HuH-7 (cell line): ENCODE data around the gene MORF4L1.
"Not testable (repeated sequence)": the region's sequence is repeated elsewhere in the genome, so short reads cannot be mapped to it uniquely, and the experiment has no call there.

Source experiments
- DNase-seq: peaks from one replicate; pipeline ENCODE4 v3.0.0; 2011; ENCODE audit warnings: low spot score

The MORF4L1 gene, protein sequence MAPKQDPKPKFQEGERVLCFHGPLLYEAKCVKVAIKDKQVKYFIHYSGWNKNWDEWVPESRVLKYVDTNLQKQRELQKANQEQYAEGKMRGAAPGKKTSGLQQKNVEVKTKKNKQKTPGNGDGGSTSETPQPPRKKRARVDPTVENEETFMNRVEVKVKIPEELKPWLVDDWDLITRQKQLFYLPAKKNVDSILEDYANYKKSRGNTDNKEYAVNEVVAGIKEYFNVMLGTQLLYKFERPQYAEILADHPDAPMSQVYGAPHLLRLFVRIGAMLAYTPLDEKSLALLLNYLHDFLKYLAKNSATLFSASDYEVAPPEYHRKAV

GRCh38 chr15:78872155-78872971, at the start of gene MORF4L1:
Gene MORF4L1, plus strand, starts transcription at chr15:78872890. Its CDS starts 128 bp downstream, at chr15:78873018.
- DNase-seq, result peak; percentile 91

DNA sequence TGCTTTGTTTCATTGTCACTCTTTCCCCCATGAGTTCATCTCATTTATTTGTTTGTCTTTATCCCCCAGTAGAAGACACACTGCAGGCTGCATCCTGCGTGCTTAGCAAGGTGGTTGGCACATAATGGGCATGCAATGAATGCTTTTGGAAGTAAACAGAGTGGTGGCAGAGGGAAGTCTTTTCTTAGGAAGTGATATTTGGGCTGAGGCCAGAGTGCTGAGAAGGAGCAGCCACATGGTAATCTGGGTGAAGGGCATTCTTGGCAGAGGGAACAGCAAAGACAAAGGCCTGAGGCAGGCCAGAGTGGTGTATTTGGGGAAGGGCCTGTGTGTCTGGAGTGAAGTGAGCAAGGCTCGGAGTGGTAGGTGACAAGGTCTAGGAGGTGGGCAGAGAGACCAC, 43.8 kb upstream of the MORF4L1 start:
- no peak for DNase-seq

GRCh38 chr15:78830514-78831228, 42.0 kb upstream of the MORF4L1 start:
- DNase-seq, result no peak

- peak; percentile 3 for DNase-seq
These were observed 41.2 kb upstream of the MORF4L1 start for GRCh38 chr15:78831229-78832207.

DNA sequence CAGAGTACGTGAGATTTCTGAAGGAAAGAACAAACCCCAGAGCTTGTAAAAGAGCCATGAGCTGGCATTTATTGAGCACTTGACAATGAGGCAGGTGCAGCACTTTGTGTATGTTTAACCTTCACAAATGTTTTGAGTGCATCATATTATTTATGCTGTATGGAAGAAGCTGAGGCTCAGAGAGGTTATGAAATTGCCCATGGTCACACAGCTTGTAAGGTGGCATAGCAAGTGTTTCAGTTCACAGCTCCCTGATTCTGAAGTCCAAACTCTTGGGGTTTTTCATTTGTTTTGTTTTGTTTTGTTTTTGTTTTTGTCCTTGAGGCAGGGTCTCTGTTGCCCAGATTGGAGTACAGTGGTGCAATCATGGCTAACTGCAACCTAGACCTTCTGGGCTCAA, 36.4 kb upstream of the MORF4L1 start:
- no peak for DNase-seq

GRCh38 chr15:78837131-78837530, 35.6 kb upstream of the MORF4L1 start:
- no peak for DNase-seq

DNA sequence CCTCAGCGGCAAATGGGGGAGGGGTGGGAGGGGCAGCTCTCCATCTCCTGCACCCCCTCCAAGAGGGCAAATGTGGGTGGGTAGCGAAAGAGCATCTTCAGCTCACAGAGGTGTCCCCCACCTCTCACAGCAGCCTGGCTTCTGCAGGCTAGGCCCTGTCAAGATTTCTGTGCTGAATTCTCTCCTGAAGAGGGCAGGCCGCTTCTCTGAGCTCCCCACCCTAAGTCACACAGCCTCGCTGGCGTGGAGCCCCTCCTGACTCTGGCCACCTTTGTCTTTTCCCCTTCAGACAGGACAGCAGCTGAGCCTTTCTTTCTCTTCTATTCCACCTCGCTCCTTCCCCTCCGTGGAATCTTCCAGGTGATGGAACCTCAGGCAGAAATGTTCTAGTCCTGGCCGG, 35.1 kb upstream of the MORF4L1 start:
- no peak for DNase-seq

DNA sequence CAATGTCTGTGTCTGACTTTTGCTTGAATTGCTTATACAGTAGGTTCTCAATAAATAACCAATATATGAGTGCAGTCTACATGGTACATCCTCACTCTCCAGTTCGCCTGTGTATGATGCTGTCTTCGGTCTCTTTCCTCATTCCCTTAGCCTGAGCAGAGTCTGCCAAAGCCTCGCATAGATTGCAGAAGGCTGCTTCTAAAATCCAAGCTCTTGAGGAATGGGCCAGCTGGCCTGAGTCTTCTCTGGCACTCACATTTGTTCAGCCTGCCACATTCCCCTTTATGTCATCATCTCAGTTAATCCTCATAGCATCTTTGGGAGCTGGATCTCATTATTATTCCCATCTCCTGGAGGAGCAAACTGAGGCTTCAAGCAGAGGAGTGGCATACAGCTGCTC, 34.2 kb upstream of the MORF4L1 start:
- DNase-seq, result no peak

DNA sequence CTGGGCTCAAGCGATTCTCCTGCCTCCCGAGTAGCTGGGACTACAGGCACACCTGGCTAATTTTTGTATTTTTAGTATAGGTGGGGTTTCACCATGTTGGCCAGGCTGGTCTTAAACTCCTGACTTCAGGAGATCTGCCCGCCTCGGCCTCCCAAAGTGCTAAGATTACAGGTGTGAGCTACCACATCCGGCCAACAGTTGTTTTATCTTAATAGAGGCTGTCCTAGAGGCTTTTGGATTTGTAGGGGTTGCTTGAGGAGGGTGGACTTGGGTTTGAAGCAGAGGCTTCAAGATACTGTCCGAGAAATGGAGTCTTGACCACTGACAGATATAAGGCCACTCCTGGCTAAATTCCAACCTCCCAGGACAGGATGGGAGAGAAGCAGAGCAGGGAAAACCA, 33.5 kb upstream of the MORF4L1 start:
- not testable (repeated sequence) for DNase-seq

- DNase-seq, result no peak
These were observed 31.9 kb upstream of the MORF4L1 start for GRCh38 chr15:78840661-78841375.

DNA sequence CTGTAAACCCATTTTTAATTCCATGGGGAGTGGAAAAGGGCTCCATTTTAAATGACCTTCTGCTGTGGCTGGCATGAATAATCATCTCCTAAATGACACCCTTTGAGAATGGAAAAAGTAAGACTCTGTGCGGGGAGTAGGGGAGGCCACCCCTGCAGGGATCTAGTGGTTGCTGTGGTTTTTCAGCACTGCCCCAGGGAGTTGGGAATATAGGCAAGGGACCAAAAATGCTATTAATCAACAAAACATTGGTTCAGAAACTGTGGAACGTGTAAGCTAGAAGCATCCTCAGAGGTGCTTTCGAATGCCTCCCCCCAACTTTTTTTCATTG, 31.3 kb upstream of the MORF4L1 start:
- no peak for DNase-seq

- DNase-seq, result no peak
These were observed 30.8 kb upstream of the MORF4L1 start for GRCh38 chr15:78841891-78842290.

- no peak for DNase-seq
These were observed 30.2 kb upstream of the MORF4L1 start for GRCh38 chr15:78842519-78842918.

GRCh38 chr15:78846906-78847305, 25.8 kb upstream of the MORF4L1 start:
- DNase-seq, result not testable (repeated sequence)

DNA sequence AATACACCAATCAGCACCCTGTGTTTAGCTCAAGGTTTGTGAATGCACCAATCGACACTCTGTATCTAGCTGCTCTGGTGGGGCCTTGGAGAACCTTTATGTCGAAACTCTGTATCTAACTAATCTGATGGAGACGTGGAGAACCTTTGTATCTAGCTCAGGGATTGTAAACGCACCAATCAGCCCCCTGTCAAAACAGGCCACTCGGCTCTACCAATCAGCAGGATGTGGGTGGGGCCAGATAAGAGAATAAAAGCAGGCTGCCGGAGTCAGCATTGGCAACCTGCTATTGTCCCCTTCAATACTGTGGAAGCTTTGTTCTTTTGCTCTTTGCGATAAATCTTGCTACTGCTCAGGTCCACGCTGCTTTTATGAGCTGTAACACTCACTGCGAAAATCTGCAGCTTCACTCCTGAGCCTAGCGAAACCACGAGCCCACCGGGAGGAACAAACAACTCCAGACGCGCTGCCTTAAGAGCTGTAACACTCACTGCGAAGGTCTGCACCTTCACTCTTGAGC, 25.2 kb upstream of the MORF4L1 start:
- not testable (repeated sequence) for DNase-seq

GRCh38 chr15:78850352-78850751, 22.3 kb upstream of the MORF4L1 start:
- no peak for DNase-seq

DNA sequence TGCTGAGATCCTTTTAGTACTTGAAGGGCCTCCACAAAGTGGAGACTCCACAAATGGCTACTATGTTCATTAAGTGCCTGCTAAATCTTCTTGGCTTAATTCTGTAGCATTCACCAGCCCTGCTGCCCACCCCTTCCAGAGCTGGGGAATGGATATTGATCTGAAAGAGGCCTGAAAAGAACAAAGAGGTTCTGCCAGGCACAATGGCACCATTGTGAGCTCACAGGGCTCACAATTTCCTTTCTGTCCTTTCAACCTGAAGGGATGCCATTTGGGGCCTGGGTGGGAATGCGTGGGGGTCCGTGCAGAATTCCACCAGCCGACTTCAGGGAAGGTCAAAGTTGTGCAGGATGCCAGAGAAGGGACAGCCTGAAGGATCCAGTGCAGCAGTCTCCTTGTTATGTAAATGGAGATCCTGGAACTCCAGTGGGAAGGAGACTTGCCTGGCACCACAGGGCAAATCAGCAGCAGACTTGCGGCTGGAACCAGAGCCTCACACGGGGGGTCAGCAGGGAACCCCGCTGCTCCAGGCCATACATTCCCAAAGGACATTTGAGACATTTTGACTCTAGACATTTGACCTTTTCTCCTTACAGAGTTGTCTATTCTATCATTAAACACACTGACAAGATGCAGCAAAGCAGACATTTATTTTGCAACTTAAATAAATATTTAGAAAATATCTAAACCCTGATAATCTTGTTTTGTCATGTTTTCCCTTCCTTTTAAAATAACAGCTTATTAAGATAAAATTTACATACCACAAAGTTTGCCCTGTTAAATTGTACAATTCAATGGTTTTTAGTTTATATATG, 21.5 kb upstream of the MORF4L1 start:
- DNase-seq, result no peak

DNA sequence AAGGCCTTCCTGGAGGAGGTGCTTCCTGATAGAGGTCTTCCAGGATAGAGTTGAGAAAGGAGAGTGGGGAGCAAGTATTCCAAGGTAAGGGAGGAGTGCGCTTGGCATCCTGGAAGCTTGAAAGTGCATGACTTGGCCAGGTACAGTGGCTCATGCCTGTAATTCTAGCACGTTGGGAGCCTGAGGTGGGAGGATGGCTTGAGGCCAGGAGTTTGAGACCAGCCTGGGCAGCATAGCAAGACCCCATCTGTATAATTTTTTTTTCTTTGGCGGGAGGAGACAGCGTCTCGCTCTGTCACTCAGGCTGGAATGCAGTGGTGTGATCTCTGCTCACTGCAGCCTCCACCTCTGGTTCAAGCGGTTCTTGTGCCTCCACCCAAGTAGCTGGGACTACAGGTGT, 19.2 kb upstream of the MORF4L1 start:
- no peak for DNase-seq

GRCh38 chr15:78854833-78855372, 17.8 kb upstream of the MORF4L1 start:
- DNase-seq, result no peak

GRCh38 chr15:78855746-78856145, 16.9 kb upstream of the MORF4L1 start:
- DNase-seq, result no peak
